Heart right ventricle (tissue), 16 donors: ENCODE measurements around the gene SELENOW. TPM values are rescaled to one million over a fixed set of nuclear protein-coding genes. Genes with fewer than 3 reads are reported as not detected.

ENCODE experiments used
- ATAC-seq, 8 donors: fragments of 200-7000 bp; cut with Tn5 transposase; one replicate each; pipeline ENCODE4 v1.9.1; 2020; ENCODE audit warnings: mild to moderate bottlenecking in 8 of 8, moderate library complexity in 8 of 8, moderate number of reproducible peaks in 1 of 8
- DNase-seq, 2 donors: peaks; one replicate each; pipeline ENCODE4 v3.0.0-alpha.2; 2020
- H3K27ac ChIP-seq, 10 donors: fragments of 200-600 bp; sonication (generic) in 2 of 10; one replicate each; pipeline versions ENCODE4 v1.5.0 to v1.8.0; 2020 to 2022; ENCODE audit warnings: mild to moderate bottlenecking in 3 of 10
- H3K27me3 ChIP-seq, 7 donors: fragments of 200-600 bp; one replicate each; pipeline ENCODE4 v1.8.0; 2021 to 2022; ENCODE audit warnings: mild to moderate bottlenecking in 2 of 7
- H3K36me3 ChIP-seq, 9 donors: fragments of 200-600 bp; sonication (generic) in 1 of 9; one replicate each; pipeline versions ENCODE4 v1.5.0 to v1.8.0; 2020 to 2022; ENCODE audit warnings: mild to moderate bottlenecking in 2 of 9
- H3K4me1 ChIP-seq, 9 donors: fragments of 200-600 bp; sonication (generic) in 1 of 9; one replicate each; pipeline versions ENCODE4 v1.5.0 to v1.8.0; 2020 to 2022; ENCODE audit warnings: mild to moderate bottlenecking in 4 of 9
- H3K4me3 ChIP-seq, 10 donors: fragments of 200-600 bp; sonication (generic) in 2 of 10; one replicate each; pipeline versions ENCODE4 v1.5.0 to v1.8.0; 2020 to 2022; ENCODE audit warnings: mild to moderate bottlenecking in 7 of 10, moderate library complexity in 2 of 10
- H3K9me3 ChIP-seq, 11 donors: fragments of 200-600 bp in 10 of 11; sonication (generic) in 2 of 11; one replicate each; pipeline versions ENCODE4 v1.5.0 to v1.8.0; 2013 to 2022; ENCODE audit warnings: mild to moderate bottlenecking in 2 of 11, control low read depth in 1 of 11, moderate library complexity in 1 of 11
- CTCF ChIP-seq, 9 donors: fragments of 200-600 bp; sonication (generic) in 2 of 9; IDR thresholded peaks; one replicate each; pipeline versions ENCODE4 v1.5.0 to v1.8.0; 2021 to 2022; ENCODE audit warnings: antibody characterized with exemption in 9 of 9, mild to moderate bottlenecking in 5 of 9, moderate library complexity in 1 of 9
- WGBS, 2 donors: extraction: QIAGEN DNeasy Blood & Tissue Kit; methylation state at CpG; one replicate each; pipeline ENCODE4 v1.1.7; 2013; ENCODE audit warnings: inconsistent platforms in 1 of 2; 5-methylcytosine and 5-hydroxymethylcytosine counted together
- intact Hi-C, 10 donors: fragments of 100-400 bp; cut with DNase I; formaldehyde crosslinking; loops; one replicate each; pipeline versions ENCODE4 v1.11.1 to v1.14.2; 2022
- polyA plus RNA-seq, 2 donors: library from polyadenylated mRNA; stranded (reverse); fragments of 200-250 nt; gene quantifications; one replicate each; pipeline ENCODE4 v1.2.3, GENCODE V29; 2013
- total RNA-seq, 10 donors: library from RNA; stranded (reverse); fragmentation: NEBNext Ultra II Directional in 3 of 10; extraction: Animal tissue kit (Norgen Biotek cat#: 25700) in 3 of 10; gene quantifications; one replicate each; pipeline versions ENCODE4 v1.2.1 to v1.2.4, GENCODE V29; 2021 to 2023
- donor health status: Arrhythmogenic right ventricular cardiomyopathy.
- donor health status: ischemic (EF 13 %, LVEDD 7.1; RV severe dilation, severe dysfunction).
- donor health status: healthy with polysubstance abuse.
- donor health status: DM: no; HTN: yes; CAD: no.
- donor health status: DM: no; HTN: no; CAD: no.
- donor health status: ischemic (EF 25% LVEDD 6.9; RV normal size, moderate dysfunction).
- donor health status: ischemic (EF 25% LVEDD 5.7; RV mildly dilated, moderate dysfunction).
- donor health status: healthy.
- donor health status: DM: yes; HTN: yes; CAD: no.
- donor health status: Ischemic cardiomyopathy.
- donor health status: ischemic (EF 35%, LVEDD 5.7; RV mildly dilated, moderate dysfunction).
- donor health status: nonischemic (EF 11% LVEDD 7.7; RV severe dilation, severe dysfunction).
- donor health status: DM: yes; HTN: yes; CAD: no.
- donor health status: PGD.
- donor health status: ischemic (EF 29% LVEDD 5.4; RV normal size, mild dysfunction).
- donor health status: nonischemic (EF 23%, LVEDD 6.1; RV moderate dilation, normal function).

SELENOW gene
- total and polyA plus RNA-seq, 12 donors = 711 to 1,774 (median 1,009) TPM

DNA sequence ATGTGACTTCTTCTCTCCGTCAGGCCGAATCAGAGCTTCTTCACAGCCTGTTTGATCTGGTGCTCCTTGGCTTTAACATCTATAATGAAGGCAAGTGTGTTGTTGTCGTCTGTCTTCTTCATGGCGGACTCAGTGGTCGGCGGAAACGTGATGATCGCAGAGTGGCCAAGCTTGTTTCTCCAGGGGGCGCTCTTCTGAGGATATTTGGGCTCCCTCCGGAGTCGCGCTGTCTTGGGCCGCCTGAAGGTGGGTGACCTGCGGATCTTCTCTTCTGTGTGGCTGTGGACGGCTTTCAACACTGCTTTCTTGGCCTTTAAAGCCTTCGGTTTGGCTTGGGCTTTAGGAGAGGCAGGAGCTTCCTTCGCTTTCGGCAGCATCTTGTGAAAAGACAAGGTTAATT, 16.0 kb downstream of the SELENOW start:
- ATAC-seq (no peak), DNase-seq (no peak)
- Histone ChIP-seq H3K4me3 (no peak overlapping the region), H3K27me3 (peaks cover 0 to 5% (median 0%) of the 10 kb centered on the region in 7 donors), H3K4me1 (peaks cover 0 to 3% (median 0%) of the 10 kb centered on the region in 9 donors), H3K36me3 (no peaks in the 10 kb centered on the region), H3K9me3 (peaks cover 0 to 8% (median 0%) of the 10 kb centered on the region in 11 donors), H3K27ac (no peak overlapping the region)
- intact Hi-C loops = loop anchor here in 2 of 10 donors (5.0 to 10.0 kb wide), 2 partner anchors 70 to 82 kb away; partner anchors contain the start of gene EHD2 (in 1 of the 2)
- TF ChIP-seq CTCF (IDR thresholded peaks at IDR 0.05) = no peak
- 80 to 83% methylated on average over 18 of the region's 18 CpGs for WGBS, 2 donors

DNA sequence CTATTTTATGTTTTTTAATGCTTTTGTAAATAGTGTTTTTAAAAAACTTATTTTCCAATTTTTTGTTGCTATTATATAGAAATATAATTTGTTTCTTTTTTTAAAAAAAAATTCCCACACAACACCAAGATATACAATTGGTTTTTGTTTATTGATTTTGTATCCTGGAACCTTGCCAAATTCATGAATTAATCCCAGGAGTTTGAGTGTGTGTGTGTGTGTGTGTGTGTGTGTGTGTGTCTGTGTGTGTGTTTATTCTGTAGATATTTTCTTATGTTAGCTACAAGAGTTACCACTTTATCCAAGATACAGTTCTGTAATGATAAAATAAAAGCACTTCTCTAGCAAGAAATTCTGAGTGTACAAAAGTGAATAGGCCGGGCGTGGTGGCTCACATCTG, 18.3 kb downstream of the SELENOW start:
- WGBS, 2 donors = 83 to 94% methylated on average over 2 of the region's 2 CpGs
- peaks cover 0 to 13% (median 0%) of the 10 kb centered on the region in 11 donors for H3K9me3 ChIP-seq
- no peaks in the 10 kb centered on the region for H3K36me3 ChIP-seq
- no peaks in the 10 kb centered on the region for H3K4me1 ChIP-seq
- peaks cover 0 to 5% (median 0%) of the 10 kb centered on the region in 7 donors for H3K27me3 ChIP-seq
- no peak for TF ChIP-seq CTCF (IDR thresholded peaks at IDR 0.05)
- no peak overlapping the region for H3K4me3 ChIP-seq
- intact Hi-C loops = loop anchor here in 1 of 10 donors (10.0 kb wide), 1 partner anchor 68 kb away; no protein-coding TSS in a partner anchor
- DNase-seq (no peak), ATAC-seq (no peak)
- H3K27ac ChIP-seq = no peak overlapping the region

- H3K4me1 ChIP-seq = no peaks in the 10 kb centered on the region
- no peaks in the 10 kb centered on the region for H3K36me3 ChIP-seq
- H3K9me3 ChIP-seq = peaks cover 0 to 6% (median 0%) of the 10 kb centered on the region in 11 donors
- DNase-seq = no peak
- peaks cover 0 to 5% (median 0%) of the 10 kb centered on the region in 7 donors for H3K27me3 ChIP-seq
- no peak for ATAC-seq
- intact Hi-C loops = loop anchor here in 1 of 10 donors (10.0 kb wide), 1 partner anchor 67 kb away; no protein-coding TSS in a partner anchor
- H3K4me3 ChIP-seq = no peak overlapping the region
- no peak overlapping the region for H3K27ac ChIP-seq
- WGBS, 2 donors = 50% methylated on average over 14 of the region's 14 CpGs
- TF ChIP-seq CTCF (IDR thresholded peaks at IDR 0.05) = no peak
Observed at GRCh38 chr19:47797996-47798903, 19.7 kb downstream of the SELENOW start.

DNA sequence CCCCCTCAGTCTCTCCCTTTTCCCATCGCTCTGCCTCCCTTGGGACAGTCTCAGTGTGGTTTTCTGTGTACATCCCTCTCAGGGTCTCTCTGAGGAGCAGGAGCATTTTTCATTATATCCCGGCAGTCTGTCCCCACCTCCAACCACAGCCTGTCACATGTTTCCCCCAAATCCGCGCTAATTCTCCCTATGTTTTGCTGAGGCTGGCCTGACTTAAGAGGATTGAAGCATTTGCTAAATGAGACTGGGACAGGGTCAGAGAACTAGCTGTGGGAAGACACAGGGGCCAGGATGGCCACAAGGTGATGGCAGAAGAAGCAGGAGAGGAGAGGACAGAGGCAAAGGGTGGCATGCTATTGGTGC, 20.4 kb downstream of the SELENOW start:
- H3K4me3 ChIP-seq = no peak overlapping the region
- H3K36me3 ChIP-seq = no peaks in the 10 kb centered on the region
- no peak overlapping the region for H3K27ac ChIP-seq
- DNase-seq (no peak), ATAC-seq (no peak)
- H3K27me3 ChIP-seq = peaks cover 0 to 5% (median 0%) of the 10 kb centered on the region in 7 donors
- TF ChIP-seq CTCF (IDR thresholded peaks at IDR 0.05) = no peak
- H3K9me3 ChIP-seq = peaks cover 0 to 6% (median 0%) of the 10 kb centered on the region in 11 donors
- H3K4me1 ChIP-seq = no peaks in the 10 kb centered on the region
- intact Hi-C loops = loop anchor here in 1 of 10 donors (10.0 kb wide), 1 partner anchor 66 kb away; no protein-coding TSS in a partner anchor
- WGBS, 2 donors = 79 to 81% methylated on average over 4 of the region's 4 CpGs
